ENCODE measurements around the gene RFX2.

RFX2 gene

GRCh38 chr19:6055013-6055795 is 55.1 kb downstream of the RFX2 start:
- Histone ChIP-seq H3K27ac (no peak overlapping the region), H3K36me3 (replicated peaks) (no peaks in the 10 kb centered on the region), H3K27me3 (replicated peaks) (no peaks in the 10 kb centered on the region), H3K4me3 (ENCODE audit: low read depth, low read length) (no peak overlapping the region)
- in situ Hi-C loops (cut with HindIII; ENCODE audit: low pct_ligation_motif_present, low sequenced_read_pairs) = no loop called here
- no peak for TF ChIP-seq CTCF (IDR thresholded peaks at IDR 0.05; ENCODE audit: low read depth, low read length, missing control alignments)
- DNase-seq = no peak

- peak; percentile 93 for TF ChIP-seq CTCF (IDR thresholded peaks at IDR 0.05; ENCODE audit: low read depth, low read length, missing control alignments)
- in situ Hi-C loops (cut with HindIII; ENCODE audit: low pct_ligation_motif_present, low sequenced_read_pairs) = loop anchor here (25.0 kb wide), 1 partner anchor 238 kb away; the partner anchor contains the start of gene MLLT1
- Histone ChIP-seq H3K4me3 (ENCODE audit: low read depth, low read length) (no peak overlapping the region), H3K27ac (no peak overlapping the region), H3K36me3 (replicated peaks) (no peaks in the 10 kb centered on the region), H3K27me3 (replicated peaks) (no peaks in the 10 kb centered on the region)
- peak; percentile 58 for DNase-seq
Measured at GRCh38 chr19:6048793-6049405, 61.4 kb downstream of the RFX2 start.

- DNase-seq = no peak
- H3K36me3 ChIP-seq (replicated peaks) = no peaks in the 10 kb centered on the region
- H3K4me3 ChIP-seq (ENCODE audit: low read depth, low read length) = no peak overlapping the region
- no peak for TF ChIP-seq CTCF (IDR thresholded peaks at IDR 0.05; ENCODE audit: low read depth, low read length, missing control alignments)
- H3K27ac ChIP-seq = no peak overlapping the region
- H3K27me3 ChIP-seq (replicated peaks) = no peaks in the 10 kb centered on the region
- in situ Hi-C loops (cut with HindIII; ENCODE audit: low pct_ligation_motif_present, low sequenced_read_pairs) = loop anchor here (25.0 kb wide), 1 partner anchor 239 kb away; the partner anchor contains the start of gene MLLT1
Measured at GRCh38 chr19:6048348-6048747, 62.0 kb downstream of the RFX2 start.

- Histone ChIP-seq H3K4me3 (ENCODE audit: low read depth, low read length) (no peak overlapping the region), H3K36me3 (replicated peaks) (no peaks in the 10 kb centered on the region), H3K27ac (no peak overlapping the region), H3K27me3 (replicated peaks) (no peaks in the 10 kb centered on the region)
- in situ Hi-C loops (cut with HindIII; ENCODE audit: low pct_ligation_motif_present, low sequenced_read_pairs) = loop anchor here (25.0 kb wide), 1 partner anchor 240 kb away; the partner anchor contains the start of gene MLLT1
- peak; percentile 28 for DNase-seq
- TF ChIP-seq CTCF (IDR thresholded peaks at IDR 0.05; ENCODE audit: low read depth, low read length, missing control alignments) = peak; percentile 91
Measured at GRCh38 chr19:6047741-6048251, 62.5 kb downstream of the RFX2 start.

DNA sequence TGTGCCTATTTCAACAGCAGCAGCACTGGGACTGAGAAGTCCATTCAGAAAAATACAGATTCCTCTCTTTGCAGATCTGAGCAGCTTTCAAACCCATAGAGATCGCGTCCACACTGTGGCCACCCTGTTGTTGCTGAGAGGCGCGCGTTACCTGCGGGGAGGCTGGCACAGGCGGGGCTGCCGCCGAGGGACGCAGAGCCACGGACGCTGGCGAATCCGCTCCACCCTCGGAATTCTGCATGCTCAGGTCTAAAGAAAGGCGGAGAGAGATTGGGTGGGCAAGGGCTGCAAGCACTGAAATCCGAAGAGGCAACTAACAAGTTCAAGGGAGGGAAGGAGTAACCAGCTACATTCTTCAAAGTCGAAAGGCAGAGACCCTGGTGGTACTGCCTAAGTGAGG is 63.0 kb downstream of the RFX2 start:
- in situ Hi-C loops (cut with HindIII; ENCODE audit: low pct_ligation_motif_present, low sequenced_read_pairs) = loop anchor here (25.0 kb wide), 1 partner anchor 240 kb away; the partner anchor contains the start of gene MLLT1
- TF ChIP-seq CTCF (IDR thresholded peaks at IDR 0.05; ENCODE audit: low read depth, low read length, missing control alignments) = no peak
- no peak overlapping the region for H3K27ac ChIP-seq

More for the DNA sequence above, 63.0 kb downstream of the RFX2 start:
- Histone ChIP-seq H3K27me3 (replicated peaks) (no peaks in the 10 kb centered on the region), H3K4me3 (ENCODE audit: low read depth, low read length) (no peak overlapping the region), H3K36me3 (replicated peaks) (no peaks in the 10 kb centered on the region)
- DNase-seq = no peak
